GM12873 (cell line): ENCODE data around the gene NLN.

Source experiments
- CTCF ChIP-seq: IDR thresholded peaks from 2 replicates; pipeline ENCODE4 v1.5.1; 2012; ENCODE audit warnings: low read depth, mild to moderate bottlenecking, moderate library complexity, low read length, control low read depth; ENCODE audit not compliant: insufficient read depth; ENCODE audit errors: missing control alignments

Gene NLN

GRCh38 chr5:65822710-65823109 is 100.7 kb downstream of the NLN start:
- TF ChIP-seq CTCF = no peak

- TF ChIP-seq CTCF = no peak
Measured at GRCh38 chr5:65823204-65823603, 101.2 kb downstream of the NLN start.

GRCh38 chr5:65823845-65824445 is 101.9 kb downstream of the NLN start:
- TF ChIP-seq CTCF = no peak

- no peak for TF ChIP-seq CTCF
Measured at GRCh38 chr5:65825408-65826328, 103.7 kb downstream of the NLN start.

GRCh38 chr5:65828022-65828896 is 106.3 kb downstream of the NLN start:
- TF ChIP-seq CTCF = no peak

- no peak for TF ChIP-seq CTCF
Measured at GRCh38 chr5:65830856-65831255, 108.9 kb downstream of the NLN start.

GRCh38 chr5:65831276-65831675 is 109.3 kb downstream of the NLN start:
- no peak for TF ChIP-seq CTCF
